ENCODE data around the gene EFTUD2.

The EFTUD2 gene

DNA sequence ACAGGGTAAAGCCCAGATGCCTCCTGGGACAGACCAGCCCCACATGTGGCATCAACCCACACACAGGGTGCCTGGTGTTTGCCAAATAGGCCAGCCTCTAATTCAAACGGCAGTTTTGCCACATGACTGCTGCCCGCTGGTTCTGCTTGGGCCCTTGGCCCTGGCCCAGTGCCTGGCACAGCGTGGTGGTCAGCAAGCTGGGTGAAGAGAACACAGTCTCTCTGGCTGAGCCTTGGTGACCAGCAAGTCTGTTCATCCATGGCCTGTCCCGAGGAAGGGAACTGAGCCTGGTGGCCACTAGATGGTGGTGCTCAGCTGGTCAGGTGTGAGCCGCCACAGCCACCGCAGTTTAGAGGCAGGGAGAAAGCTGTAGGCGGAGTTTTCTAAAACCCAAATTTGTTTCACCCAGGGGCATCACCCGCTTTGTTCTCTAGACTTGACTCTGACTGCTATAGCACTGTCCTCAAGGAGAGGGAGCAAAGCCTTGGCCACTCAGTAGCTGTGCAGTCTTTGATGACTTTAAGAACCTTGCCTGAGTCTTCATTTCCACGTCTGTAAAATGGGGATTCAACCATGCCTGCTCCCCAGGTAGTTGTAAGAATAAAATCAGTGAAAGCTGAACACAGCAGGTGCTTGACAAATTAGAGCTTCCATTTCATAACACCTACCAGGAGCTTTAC is 20.8 kb upstream of the EFTUD2 start:
- TF ChIP-seq CEBPB (IDR thresholded peaks at IDR 0.05) (no peak), TCF12 (IDR thresholded peaks at IDR 0.05; ENCODE audit: low read depth) (no peak), RAD21 (IDR thresholded peaks at IDR 0.05; ENCODE audit: low read depth) (peak; percentile 92)
- TF ChIP-seq, protein P1, sequence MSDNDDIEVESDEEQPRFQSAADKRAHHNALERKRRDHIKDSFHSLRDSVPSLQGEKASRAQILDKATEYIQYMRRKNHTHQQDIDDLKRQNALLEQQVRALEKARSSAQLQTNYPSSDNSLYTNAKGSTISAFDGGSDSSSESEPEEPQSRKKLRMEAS (IDR thresholded peaks at IDR 0.05): no peak

- no peak for TF ChIP-seq EGR1 (IDR thresholded peaks at IDR 0.05)
- TF ChIP-seq FOXM1 (IDR thresholded peaks at IDR 0.05; ENCODE audit: borderline replicate concordance, low read depth): no peak
- TF ChIP-seq, protein P2, sequence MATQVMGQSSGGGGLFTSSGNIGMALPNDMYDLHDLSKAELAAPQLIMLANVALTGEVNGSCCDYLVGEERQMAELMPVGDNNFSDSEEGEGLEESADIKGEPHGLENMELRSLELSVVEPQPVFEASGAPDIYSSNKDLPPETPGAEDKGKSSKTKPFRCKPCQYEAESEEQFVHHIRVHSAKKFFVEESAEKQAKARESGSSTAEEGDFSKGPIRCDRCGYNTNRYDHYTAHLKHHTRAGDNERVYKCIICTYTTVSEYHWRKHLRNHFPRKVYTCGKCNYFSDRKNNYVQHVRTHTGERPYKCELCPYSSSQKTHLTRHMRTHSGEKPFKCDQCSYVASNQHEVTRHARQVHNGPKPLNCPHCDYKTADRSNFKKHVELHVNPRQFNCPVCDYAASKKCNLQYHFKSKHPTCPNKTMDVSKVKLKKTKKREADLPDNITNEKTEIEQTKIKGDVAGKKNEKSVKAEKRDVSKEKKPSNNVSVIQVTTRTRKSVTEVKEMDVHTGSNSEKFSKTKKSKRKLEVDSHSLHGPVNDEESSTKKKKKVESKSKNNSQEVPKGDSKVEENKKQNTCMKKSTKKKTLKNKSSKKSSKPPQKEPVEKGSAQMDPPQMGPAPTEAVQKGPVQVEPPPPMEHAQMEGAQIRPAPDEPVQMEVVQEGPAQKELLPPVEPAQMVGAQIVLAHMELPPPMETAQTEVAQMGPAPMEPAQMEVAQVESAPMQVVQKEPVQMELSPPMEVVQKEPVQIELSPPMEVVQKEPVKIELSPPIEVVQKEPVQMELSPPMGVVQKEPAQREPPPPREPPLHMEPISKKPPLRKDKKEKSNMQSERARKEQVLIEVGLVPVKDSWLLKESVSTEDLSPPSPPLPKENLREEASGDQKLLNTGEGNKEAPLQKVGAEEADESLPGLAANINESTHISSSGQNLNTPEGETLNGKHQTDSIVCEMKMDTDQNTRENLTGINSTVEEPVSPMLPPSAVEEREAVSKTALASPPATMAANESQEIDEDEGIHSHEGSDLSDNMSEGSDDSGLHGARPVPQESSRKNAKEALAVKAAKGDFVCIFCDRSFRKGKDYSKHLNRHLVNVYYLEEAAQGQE (IDR thresholded peaks at IDR 0.05; ENCODE audit: low read depth): no peak
- TF ChIP-seq TAF1 (IDR thresholded peaks at IDR 0.05; ENCODE audit: low read depth): no peak
- TF ChIP-seq CREB1 (IDR thresholded peaks at IDR 0.05; ENCODE audit: low read depth): no peak
- TF ChIP-seq TEAD4 (IDR thresholded peaks at IDR 0.05): no peak
- TF ChIP-seq TCF12 (IDR thresholded peaks at IDR 0.05; ENCODE audit: low read depth): no peak
- no peak for TF ChIP-seq RAD21 (IDR thresholded peaks at IDR 0.05; ENCODE audit: low read depth)
Measured at GRCh38 chr17:44919411-44919810, 20.2 kb upstream of the EFTUD2 start.

- TF ChIP-seq NFIC (IDR thresholded peaks at IDR 0.05) (no peak), RAD21 (IDR thresholded peaks at IDR 0.05; ENCODE audit: low read depth) (no peak), EP300 (IDR thresholded peaks at IDR 0.05; ENCODE audit: borderline replicate concordance) (no peak), CREB1 (IDR thresholded peaks at IDR 0.05; ENCODE audit: low read depth) (no peak), CEBPB (IDR thresholded peaks at IDR 0.05) (no peak), TCF12 (IDR thresholded peaks at IDR 0.05; ENCODE audit: low read depth) (no peak), ZBTB7A (IDR thresholded peaks at IDR 0.05; ENCODE audit: low read depth) (no peak), USF1 (IDR thresholded peaks at IDR 0.05) (no peak), EGR1 (IDR thresholded peaks at IDR 0.05) (no peak), YY1 (IDR thresholded peaks at IDR 0.05; ENCODE audit: low read depth) (no peak), TEAD4 (IDR thresholded peaks at IDR 0.05) (no peak), TAF1 (IDR thresholded peaks at IDR 0.05; ENCODE audit: low read depth) (no peak), FOXM1 (IDR thresholded peaks at IDR 0.05; ENCODE audit: borderline replicate concordance, low read depth) (no peak)
- TF ChIP-seq, protein P2 (IDR thresholded peaks at IDR 0.05; ENCODE audit: low read depth): no peak
- TF ChIP-seq, protein P1 (IDR thresholded peaks at IDR 0.05): no peak
Measured at GRCh38 chr17:44918006-44918405, 18.8 kb upstream of the EFTUD2 start.

- TF ChIP-seq TCF12 (IDR thresholded peaks at IDR 0.05; ENCODE audit: low read depth) (no peak), EGR1 (IDR thresholded peaks at IDR 0.05) (no peak), TAF1 (IDR thresholded peaks at IDR 0.05; ENCODE audit: low read depth) (no peak), ZBTB7A (IDR thresholded peaks at IDR 0.05; ENCODE audit: low read depth) (no peak), TEAD4 (IDR thresholded peaks at IDR 0.05) (no peak), YY1 (IDR thresholded peaks at IDR 0.05; ENCODE audit: low read depth) (no peak), CREB1 (IDR thresholded peaks at IDR 0.05; ENCODE audit: low read depth) (no peak), USF1 (IDR thresholded peaks at IDR 0.05) (no peak), NFIC (IDR thresholded peaks at IDR 0.05) (no peak), CEBPB (IDR thresholded peaks at IDR 0.05) (no peak)
- TF ChIP-seq, protein P2 (IDR thresholded peaks at IDR 0.05; ENCODE audit: low read depth): no peak
- TF ChIP-seq, protein P1 (IDR thresholded peaks at IDR 0.05): no peak
Measured at GRCh38 chr17:44917456-44917855, 18.2 kb upstream of the EFTUD2 start.

Data from Ishikawa (cell line).